T-helper 2 cell treated with Interferon-gamma antibody and Interleukin-4, amounts not matched to agents 100 ng/mL and 5 ng/mL, for 36 hours (primary cell): Measurements from ENCODE around the gene COL24A1. TPM values are rescaled to one million over a fixed set of nuclear protein-coding genes. Genes with fewer than 3 reads are reported as not detected.
"Not testable (repeated sequence)": the region's sequence is repeated elsewhere in the genome, so short reads cannot be mapped to it uniquely, and the experiment has no call there.

Source experiments
- intact Hi-C: fragments of 100-400 bp; cut with micrococcal nuclease; formaldehyde crosslinking; loops from one replicate; pipeline ENCODE4 v1.15.1; 2023
- total RNA-seq: library from RNA; stranded (reverse); gene quantifications from 2 replicates; pipeline ENCODE4 v1.2.3, GENCODE V29; 2022

Gene COL24A1
- total RNA-seq, 1 donor from 2014 or later, result not detected

- intact Hi-C loops, result no loop called here
Observed at GRCh38 chr1:86153836-86154235, 2.7 kb downstream of the COL24A1 start.

- intact Hi-C loops, result no loop called here
Observed at GRCh38 chr1:86152887-86153286, 3.7 kb downstream of the COL24A1 start.

DNA sequence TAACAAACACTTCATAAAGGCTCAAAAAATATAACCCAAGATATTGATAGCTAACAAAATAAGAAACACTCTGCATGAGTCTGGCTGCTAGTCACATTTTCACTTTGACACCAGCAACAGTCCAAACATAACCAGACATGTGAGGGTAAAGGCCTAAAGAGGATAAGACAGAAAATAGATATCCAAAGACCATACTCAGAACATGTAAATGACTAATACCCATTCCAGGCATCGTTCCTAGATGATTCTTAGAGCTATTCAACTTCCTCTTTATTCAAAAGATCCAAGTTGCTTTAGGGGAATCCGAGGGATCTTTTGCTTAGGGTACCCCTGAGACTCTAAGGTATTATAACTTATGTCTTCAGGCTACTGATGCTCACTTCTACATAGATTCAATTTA, 5.1 kb downstream of the COL24A1 start:
- intact Hi-C loops, result no loop called here

- intact Hi-C loops, result no loop called here
Observed at GRCh38 chr1:86150553-86151055, 6.0 kb downstream of the COL24A1 start.

DNA sequence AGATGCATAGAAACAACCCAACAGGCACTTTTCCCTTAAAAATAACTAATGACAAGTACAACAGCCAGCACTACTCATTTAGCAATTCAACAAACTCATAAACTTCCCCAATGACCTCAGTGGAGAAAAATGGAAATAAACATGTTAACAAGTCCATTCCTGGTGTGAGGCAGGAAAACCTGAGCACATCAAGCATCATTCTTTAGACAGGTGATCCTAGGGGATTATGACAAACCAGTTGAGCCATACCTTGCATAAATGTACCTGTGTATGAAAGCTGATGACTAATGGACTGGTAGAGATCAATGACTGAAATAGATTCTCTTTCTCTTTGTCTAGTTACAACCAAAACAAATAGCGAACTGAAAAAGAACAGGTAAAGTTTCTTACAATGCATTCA, 7.0 kb downstream of the COL24A1 start:
- intact Hi-C loops, result no loop called here

- intact Hi-C loops, result no loop called here
Observed at GRCh38 chr1:86147755-86148154, 8.8 kb downstream of the COL24A1 start.

DNA sequence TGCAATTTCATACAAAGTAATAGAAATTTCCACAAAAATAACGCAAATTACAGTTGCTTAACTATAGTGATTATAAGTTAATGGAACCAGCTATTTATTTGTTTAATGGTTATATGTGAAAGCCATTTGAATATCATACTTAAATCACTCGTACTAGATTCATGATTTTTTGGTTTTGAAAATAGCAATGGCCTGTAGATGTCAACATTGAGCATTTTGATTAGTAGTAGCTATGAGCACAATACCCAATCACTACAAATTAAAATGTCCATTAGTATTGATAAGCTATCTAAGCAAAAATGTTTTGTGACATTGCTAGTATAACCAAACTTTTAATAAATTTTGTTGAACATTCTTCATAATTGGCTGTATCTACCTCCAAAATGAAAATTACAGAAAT, 10.0 kb downstream of the COL24A1 start:
- intact Hi-C loops, result no loop called here

GRCh38 chr1:86140281-86140880, 16.2 kb downstream of the COL24A1 start:
- intact Hi-C loops, result no loop called here

DNA sequence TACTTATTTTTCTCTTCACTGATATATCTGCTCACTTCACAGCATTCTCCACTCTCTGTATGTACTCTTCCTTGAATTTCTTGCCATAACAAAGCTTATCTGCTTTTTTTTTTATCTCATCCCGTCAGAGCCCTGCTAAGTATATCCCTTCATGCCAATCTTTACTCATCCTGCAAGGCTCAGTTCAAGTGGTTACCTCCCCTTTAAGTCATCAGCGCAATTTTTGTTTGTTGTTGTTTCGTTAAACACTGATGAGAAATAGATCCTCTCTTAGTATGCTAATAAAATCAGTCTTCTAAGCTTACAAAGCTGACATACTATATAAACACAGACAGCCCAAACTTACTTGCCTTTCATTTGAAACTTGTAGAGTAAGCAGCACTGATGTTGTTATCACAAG, 17.8 kb downstream of the COL24A1 start:
- intact Hi-C loops, result no loop called here

GRCh38 chr1:86137436-86137835, 19.1 kb downstream of the COL24A1 start:
- intact Hi-C loops, result no loop called here

DNA sequence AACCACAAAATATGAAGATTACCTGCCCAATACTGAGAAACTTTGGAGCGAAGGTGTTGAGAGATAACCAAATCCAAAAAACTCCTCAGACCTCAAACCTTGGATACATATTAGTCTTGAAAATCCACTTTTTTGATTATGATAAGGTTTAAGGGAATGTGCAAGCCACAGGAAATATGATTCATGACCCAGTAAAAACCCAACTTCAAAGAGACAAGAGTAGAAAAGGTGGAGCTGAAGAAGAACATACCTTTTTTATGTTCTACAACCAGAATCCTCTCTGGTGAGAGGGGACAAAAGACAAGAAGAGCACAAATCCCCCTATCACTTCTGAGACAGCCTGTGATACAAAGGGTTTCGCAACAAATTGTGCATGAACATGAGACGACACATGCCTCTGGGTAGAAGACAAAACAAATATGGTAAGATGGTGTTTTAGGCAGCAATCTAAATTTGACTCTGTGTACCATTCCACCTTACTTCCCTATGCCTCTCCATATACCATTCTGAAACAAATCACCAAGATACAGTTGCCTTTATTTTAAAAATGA, 37.3 kb downstream of the COL24A1 start:
- intact Hi-C loops, result no loop called here

DNA sequence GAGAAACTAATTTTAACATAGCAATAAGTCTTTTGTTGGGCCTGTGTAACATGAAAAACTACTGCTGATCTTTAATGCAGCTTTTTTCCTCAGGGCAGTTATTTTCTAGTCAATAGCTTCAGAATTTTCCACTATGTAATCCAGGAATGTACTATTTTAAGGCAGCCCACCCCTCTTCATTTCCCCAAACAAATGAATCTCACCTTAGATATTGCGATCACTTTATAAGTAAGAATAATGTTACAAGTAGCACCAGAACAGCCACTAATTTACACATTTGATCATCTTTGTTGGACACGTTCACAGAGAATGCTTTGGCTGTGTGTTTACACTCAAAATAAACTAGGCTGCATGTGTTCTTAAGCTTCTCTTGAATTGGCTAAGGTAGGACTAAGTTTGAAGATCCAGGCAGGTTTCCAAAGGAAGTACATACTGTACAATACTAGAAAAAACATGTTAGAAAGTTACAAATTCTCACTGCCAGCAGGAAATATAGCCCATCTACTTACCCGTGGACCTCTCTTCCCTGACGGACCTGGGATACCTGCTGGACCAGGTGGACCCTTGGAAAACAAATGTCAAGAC, 41.7 kb downstream of the COL24A1 start:
- intact Hi-C loops, result no loop called here

- intact Hi-C loops, result no loop called here
Observed at GRCh38 chr1:86114236-86114635, 42.3 kb downstream of the COL24A1 start.

- intact Hi-C loops, result not testable (repeated sequence)
Observed at GRCh38 chr1:86111590-86111989, 45.0 kb downstream of the COL24A1 start.

DNA sequence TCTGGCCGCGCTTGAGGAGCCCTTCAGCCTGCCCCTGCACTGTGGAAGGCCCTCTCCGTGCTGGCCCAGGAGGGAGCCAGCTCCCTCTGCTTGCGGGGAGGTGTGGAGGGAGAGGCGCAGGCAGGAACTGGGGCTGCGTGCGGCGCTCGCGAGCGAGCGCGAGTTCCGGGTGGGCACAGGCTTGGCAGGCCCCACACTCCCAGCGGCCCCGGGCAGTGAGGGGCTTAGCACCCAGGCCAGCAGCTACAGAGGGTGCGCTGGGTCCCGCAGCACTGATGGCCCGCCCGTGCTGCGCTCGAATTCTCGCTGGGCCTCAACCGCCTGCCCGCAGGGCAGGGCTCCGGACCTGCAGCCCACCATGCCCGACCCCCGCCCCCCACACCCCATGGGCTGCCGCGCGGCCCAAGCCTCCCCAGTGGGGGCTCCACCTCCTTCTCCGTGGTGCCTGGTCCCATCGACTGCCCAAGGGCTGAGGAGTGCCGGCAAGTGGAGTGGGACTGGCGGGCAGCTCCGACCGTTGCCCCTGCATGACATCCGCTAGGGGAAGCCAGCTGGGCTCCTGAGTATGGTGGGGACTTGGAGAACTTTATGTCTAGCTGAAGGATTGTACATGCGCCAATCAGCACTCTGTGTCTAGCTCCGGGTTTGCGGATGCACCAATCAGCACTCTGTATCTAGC, 46.0 kb downstream of the COL24A1 start:
- intact Hi-C loops, result no loop called here

DNA sequence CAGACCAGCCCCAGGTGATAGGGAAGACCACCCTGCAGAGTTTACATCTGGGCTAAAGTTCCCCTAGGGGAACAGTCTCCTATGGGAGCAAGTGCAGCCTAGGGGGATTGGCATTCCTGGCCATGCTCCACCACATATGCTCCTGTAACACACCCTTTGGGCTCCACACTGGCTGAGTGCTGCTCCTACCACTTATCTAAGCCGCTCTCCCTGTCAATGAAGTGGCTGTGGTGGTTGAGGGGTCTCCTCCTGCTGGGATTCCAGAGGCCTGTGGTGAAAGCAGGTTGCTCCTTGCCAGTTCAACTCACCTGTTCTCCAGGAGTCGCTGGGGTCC, 51.1 kb downstream of the COL24A1 start:
- intact Hi-C loops, result no loop called here

DNA sequence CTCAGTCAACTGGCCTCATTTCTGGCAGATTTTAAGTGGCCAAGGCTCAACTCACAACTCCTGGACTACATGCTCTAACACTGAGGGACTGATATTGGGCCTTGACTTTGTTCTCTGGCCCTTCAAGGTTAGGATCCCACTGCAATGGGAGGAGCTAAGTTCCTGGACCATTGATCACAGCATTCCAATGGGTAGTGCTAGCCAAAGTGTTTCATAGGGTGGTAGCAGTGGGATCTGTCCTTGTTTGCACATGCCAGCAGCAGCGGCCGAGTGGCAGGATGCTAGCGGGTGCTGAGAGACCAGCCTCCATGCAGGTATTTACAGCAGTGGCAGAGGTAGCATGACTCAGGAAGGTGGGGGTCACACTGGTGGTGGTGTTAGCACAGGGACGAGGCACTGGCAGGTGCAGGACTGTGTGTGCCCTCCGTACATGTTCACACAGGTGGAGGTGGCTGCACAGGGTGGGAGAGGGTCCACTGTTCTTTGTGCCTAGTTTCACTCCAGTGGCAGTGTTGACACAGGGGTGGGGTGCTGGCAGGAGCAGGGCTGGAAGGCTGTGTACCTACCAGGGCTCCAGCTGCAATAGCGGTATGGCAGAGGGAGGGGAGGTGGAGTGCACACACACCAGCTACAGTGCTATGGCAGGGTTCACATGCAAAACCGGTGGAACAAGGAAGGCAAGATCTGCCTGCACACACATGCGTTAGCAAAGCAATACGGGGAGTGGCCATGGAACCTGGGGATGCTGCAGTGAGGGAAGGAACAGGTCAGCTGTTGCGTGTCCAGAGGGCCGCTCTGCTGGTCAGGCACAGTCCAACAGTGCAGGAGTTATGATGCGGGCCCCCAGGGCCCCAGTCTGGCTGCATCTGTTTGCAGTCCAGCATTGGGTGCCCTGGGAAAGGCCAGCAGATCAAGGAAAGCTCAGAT, 51.7 kb downstream of the COL24A1 start:
- intact Hi-C loops, result no loop called here

DNA sequence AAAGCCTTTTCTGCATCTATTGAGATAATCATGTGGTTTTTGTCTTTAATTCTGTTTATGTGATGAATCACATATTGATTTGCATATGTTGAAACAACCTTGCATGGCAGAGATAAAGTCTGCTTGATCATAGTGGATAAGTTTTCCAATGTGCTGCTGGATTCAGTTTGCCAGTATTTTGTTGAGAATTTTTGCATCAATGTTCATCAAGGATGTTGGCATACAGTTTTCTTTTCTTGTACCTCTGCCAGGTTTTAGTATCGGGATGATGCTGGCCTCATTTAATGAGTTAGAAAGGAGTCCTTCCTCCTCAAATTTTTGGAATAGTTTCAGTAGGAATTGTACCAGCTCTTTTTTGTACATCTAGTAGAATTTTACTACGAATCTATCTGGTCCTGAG, 55.0 kb downstream of the COL24A1 start:
- intact Hi-C loops, result no loop called here

DNA sequence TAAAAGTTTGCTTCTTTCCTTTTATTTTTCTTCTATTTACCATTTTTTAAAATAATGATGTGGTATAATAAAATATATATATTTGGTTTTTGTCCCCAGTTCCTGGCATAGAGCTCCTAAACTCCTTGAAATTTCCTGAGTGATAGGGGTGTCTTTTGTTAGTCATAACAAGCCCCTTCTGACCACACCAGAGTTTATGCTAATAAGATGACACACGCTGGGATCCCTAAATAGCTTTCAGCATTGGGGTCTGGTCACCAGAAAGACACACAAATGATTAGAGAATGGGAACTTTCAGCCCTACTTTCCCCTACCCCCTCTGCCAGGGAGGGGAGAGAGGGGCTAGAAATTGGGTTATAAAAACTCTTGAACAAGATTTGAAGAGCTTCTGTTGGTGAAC, 56.2 kb downstream of the COL24A1 start:
- intact Hi-C loops, result no loop called here

DNA sequence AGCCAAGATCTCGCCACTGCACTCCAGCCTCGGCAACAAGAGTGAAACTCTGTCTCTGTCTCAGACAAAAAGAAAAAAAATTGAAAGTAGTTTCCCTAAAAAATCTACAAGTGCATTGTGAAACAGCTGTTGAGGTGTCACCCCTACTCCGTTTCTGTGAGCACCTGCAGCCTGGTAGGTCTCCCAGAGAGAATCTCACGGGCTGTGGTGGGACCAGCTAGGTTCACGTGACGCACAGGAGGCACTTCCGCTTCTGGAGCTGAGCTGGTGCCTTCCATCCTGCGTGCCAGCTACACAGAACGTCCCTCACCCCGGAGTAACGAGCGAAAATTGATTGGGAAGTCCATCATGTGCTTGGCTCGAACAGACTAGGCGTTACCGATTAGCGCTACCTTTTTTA, 66.8 kb downstream of the COL24A1 start:
- intact Hi-C loops, result no loop called here

DNA sequence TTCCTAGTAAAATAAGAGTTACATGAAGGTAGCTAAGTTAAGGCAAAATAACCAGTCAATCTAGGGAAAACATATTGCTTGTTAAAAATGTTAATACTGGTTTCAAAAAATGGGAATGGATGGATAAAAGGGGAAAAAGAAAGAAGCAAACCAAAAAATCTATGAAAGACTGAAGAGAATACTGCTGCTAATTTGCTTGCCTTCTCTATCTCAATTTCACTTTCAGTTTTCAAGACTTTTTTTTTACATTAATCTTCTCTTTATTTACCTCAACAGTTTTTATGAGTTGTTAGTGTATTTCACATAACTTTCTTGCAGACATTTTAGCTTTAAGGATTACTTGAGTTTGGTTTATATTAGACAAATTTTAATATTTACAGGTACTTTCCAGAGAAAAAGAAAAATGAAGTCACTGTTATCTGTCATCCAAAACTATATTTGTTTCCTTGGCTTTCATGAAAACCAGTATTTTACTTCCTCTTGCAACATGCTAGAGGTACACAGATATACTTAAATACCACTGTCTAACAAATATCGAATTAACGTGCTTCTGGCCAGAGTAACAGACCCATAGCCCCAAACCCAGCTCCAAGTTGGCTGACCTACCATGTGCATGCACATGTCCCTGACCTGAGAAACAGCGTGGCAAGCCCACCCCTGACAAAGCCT, 70.7 kb downstream of the COL24A1 start:
- intact Hi-C loops, result no loop called here
